Activated naive CD4-positive, alpha-beta T cell treated with anti-CD3 and anti-CD28 coated beads for 36 hours (primary cell): Measurements from ENCODE around the gene TTC23. TPM values are rescaled to one million over a fixed set of nuclear protein-coding genes. Genes with fewer than 3 reads are reported as not detected.
"Not testable (repeated sequence)": the region's sequence is repeated elsewhere in the genome, so short reads cannot be mapped to it uniquely, and the experiment has no call there.

Source experiments
- CTCF ChIA-PET: fragments of 350-600 bp; sonication (Branson Sonifier 250); formaldehyde crosslinking; loops from one replicate; lab custom pipeline; 2021; ENCODE audit warnings: antibody characterized with exemption; lab: Charles Lee
- DNase-seq: peaks from one replicate; pipeline ENCODE4 v3.0.0-alpha.2; 2020
- H3K27ac Mint-ChIP-seq: one replicate; pipeline ENCODE4 v1.8.0; 2021; ENCODE audit warnings: mild to moderate bottlenecking, mixed read lengths
- H3K27me3 Mint-ChIP-seq: one replicate; pipeline ENCODE4 v1.8.0; 2021; ENCODE audit warnings: low read depth, mixed read lengths
- H3K36me3 Mint-ChIP-seq: one replicate; pipeline ENCODE4 v1.8.0; 2021; ENCODE audit warnings: low read depth, mixed read lengths
- H3K4me1 Mint-ChIP-seq: one replicate; pipeline ENCODE4 v1.8.0; 2021; ENCODE audit warnings: low read depth, mixed read lengths
- H3K4me3 Mint-ChIP-seq: one replicate; pipeline ENCODE4 v1.8.0; 2021; ENCODE audit warnings: mild to moderate bottlenecking, moderate library complexity, mixed read lengths
- H3K9me3 Mint-ChIP-seq: one replicate; pipeline ENCODE4 v1.8.0; 2021; ENCODE audit warnings: mixed read lengths
- intact Hi-C: fragments of 100-400 bp; cut with micrococcal nuclease; formaldehyde crosslinking; loops from one replicate; pipeline ENCODE4 v1.15.1; 2023
- total RNA-seq, 2 experiments: library from RNA; stranded (reverse); gene quantifications; one replicate each; pipeline ENCODE4 v1.2.3, GENCODE V29; 2021

The TTC23 gene
- total RNA-seq, 2 experiments from 2014 or later, result 4.6 to 5.5 TPM

- H3K36me3 Mint-ChIP-seq, result peaks cover 2% of the 10 kb centered on the region
- intact Hi-C loops, result loop anchor here (1.0 to 2.0 kb wide), 3 partner anchors 108 to 770 kb away; partner anchors contain the start of gene SYNM
- no peak overlapping the region for H3K27ac Mint-ChIP-seq
- H3K27me3 Mint-ChIP-seq, result peaks cover 5% of the 10 kb centered on the region
- peak; percentile 85 for DNase-seq
- no peaks in the 10 kb centered on the region for H3K4me1 Mint-ChIP-seq
- no peak overlapping the region for H3K4me3 Mint-ChIP-seq
- CTCF ChIA-PET, result interaction anchor here (0.6 to 4.8 kb wide), 8 partner anchors 12 to 137 kb away, joined by 3 to 33 read pairs (median 3); partner anchors contain the start of gene SYNM
- H3K9me3 Mint-ChIP-seq, result no peaks in the 10 kb centered on the region
Measured at GRCh38 chr15:99213187-99213811, 36.1 kb downstream of the TTC23 start.

GRCh38 chr15:99212406-99212805, 37.0 kb downstream of the TTC23 start:
- Mint-ChIP-seq H3K36me3 (no peaks in the 10 kb centered on the region), H3K27ac (no peak overlapping the region), H3K9me3 (no peaks in the 10 kb centered on the region), H3K4me1 (no peaks in the 10 kb centered on the region), H3K4me3 (no peak overlapping the region), H3K27me3 (peaks cover 6% of the 10 kb centered on the region)
- CTCF ChIA-PET, result interaction anchor here (0.7 to 4.8 kb wide), 5 partner anchors 68 to 136 kb away, joined by 3 to 33 read pairs (median 3); partner anchors contain the start of gene SYNM
- intact Hi-C loops, result loop anchor here (2.0 kb wide), 1 partner anchor 770 kb away; no protein-coding TSS in a partner anchor
- no peak for DNase-seq

GRCh38 chr15:99211926-99212325, 37.5 kb downstream of the TTC23 start:
- DNase-seq, result no peak
- no peak overlapping the region for H3K27ac Mint-ChIP-seq
- H3K4me3 Mint-ChIP-seq, result no peak overlapping the region
- H3K4me1 Mint-ChIP-seq, result no peaks in the 10 kb centered on the region
- no peaks in the 10 kb centered on the region for H3K9me3 Mint-ChIP-seq
- no peaks in the 10 kb centered on the region for H3K36me3 Mint-ChIP-seq
- CTCF ChIA-PET, result interaction anchor here (4.2 to 4.8 kb wide), 2 partner anchors 106 to 110 kb away, joined by 25 to 33 read pairs; partner anchors contain the start of gene SYNM
- intact Hi-C loops, result loop anchor here (2.0 kb wide), 1 partner anchor 769 kb away; no protein-coding TSS in a partner anchor
- H3K27me3 Mint-ChIP-seq, result peaks cover 6% of the 10 kb centered on the region

- Mint-ChIP-seq H3K27ac (no peak overlapping the region), H3K36me3 (no peaks in the 10 kb centered on the region), H3K4me1 (no peaks in the 10 kb centered on the region), H3K4me3 (no peak overlapping the region), H3K9me3 (no peaks in the 10 kb centered on the region), H3K27me3 (peaks cover 6% of the 10 kb centered on the region)
- CTCF ChIA-PET, result interaction anchor here (0.6 to 4.8 kb wide), 4 partner anchors 105 to 134 kb away, joined by 3 to 33 read pairs (median 8); partner anchors contain the start of gene SYNM
- intact Hi-C loops, result no loop called here
- no peak for DNase-seq
Measured at GRCh38 chr15:99210334-99210733, 39.0 kb downstream of the TTC23 start.

- no peaks in the 10 kb centered on the region for H3K36me3 Mint-ChIP-seq
- no peak overlapping the region for H3K27ac Mint-ChIP-seq
- no peaks in the 10 kb centered on the region for H3K4me1 Mint-ChIP-seq
- no peak for DNase-seq
- H3K27me3 Mint-ChIP-seq, result peaks cover 8% of the 10 kb centered on the region
- CTCF ChIA-PET, result interaction anchor here (1.3 to 3.2 kb wide), 3 partner anchors 104 to 133 kb away, joined by 4 to 16 read pairs (median 12); partner anchors contain the start of gene SYNM
- intact Hi-C loops, result no loop called here
- no peaks in the 10 kb centered on the region for H3K9me3 Mint-ChIP-seq
- H3K4me3 Mint-ChIP-seq, result no peak overlapping the region
Measured at GRCh38 chr15:99209326-99209725, 40.1 kb downstream of the TTC23 start.

DNA sequence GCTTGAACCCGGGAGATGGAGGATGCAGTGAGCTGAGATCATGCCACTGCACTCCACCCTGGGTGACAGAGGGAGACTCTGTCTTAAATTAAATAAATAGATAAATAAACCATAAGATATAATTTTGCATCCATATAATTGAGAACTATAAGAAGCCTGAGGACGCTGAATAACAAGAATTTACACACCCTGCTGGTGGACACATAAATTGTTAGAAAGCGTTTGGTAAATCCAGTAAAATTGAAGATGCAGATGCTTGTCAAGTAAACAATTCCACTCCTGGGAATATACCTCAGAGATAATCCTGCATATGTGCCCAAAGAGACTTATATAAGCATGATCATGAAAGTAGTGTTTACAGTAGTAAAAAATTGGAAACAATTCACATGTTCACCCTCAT, 41.7 kb downstream of the TTC23 start:
- H3K4me1 Mint-ChIP-seq, result no peaks in the 10 kb centered on the region
- H3K36me3 Mint-ChIP-seq, result no peaks in the 10 kb centered on the region
- no peak overlapping the region for H3K27ac Mint-ChIP-seq
- intact Hi-C loops, result no loop called here
- H3K4me3 Mint-ChIP-seq, result no peak overlapping the region
- no peaks in the 10 kb centered on the region for H3K9me3 Mint-ChIP-seq
- H3K27me3 Mint-ChIP-seq, result peaks cover 10% of the 10 kb centered on the region
- DNase-seq, result no peak
- CTCF ChIA-PET, result interaction anchor here (2.0 to 3.2 kb wide), 2 partner anchors 102 to 106 kb away, joined by 8 to 16 read pairs; partner anchors contain the start of gene SYNM

DNA sequence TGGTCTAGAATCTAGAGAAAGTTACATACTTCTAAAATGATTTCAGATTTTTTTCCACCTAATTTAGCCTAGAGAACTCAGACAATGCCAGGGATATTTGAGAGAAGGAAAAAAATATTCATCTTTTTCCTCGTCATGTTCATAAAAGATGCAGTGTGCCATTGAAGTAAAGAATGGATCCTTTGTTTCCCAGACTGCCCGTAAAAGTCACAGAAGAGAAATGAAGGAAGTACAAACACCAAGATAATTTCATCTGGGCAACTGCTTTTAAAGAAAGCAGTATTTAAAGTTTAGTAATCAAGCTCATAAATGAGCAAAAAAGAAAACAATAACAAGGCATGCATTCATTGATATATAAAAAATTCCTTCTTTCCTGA, 47.2 kb downstream of the TTC23 start:
- no peaks in the 10 kb centered on the region for H3K36me3 Mint-ChIP-seq
- intact Hi-C loops, result no loop called here
- H3K27me3 Mint-ChIP-seq, result peaks cover 4% of the 10 kb centered on the region
- no peak overlapping the region for H3K27ac Mint-ChIP-seq
- H3K9me3 Mint-ChIP-seq, result no peaks in the 10 kb centered on the region
- CTCF ChIA-PET, result no interaction called here
- no peaks in the 10 kb centered on the region for H3K4me1 Mint-ChIP-seq
- no peak overlapping the region for H3K4me3 Mint-ChIP-seq
- no peak for DNase-seq

- Mint-ChIP-seq H3K4me1 (no peaks in the 10 kb centered on the region), H3K9me3 (no peaks in the 10 kb centered on the region), H3K4me3 (no peak overlapping the region), H3K36me3 (no peaks in the 10 kb centered on the region), H3K27me3 (peaks cover 4% of the 10 kb centered on the region), H3K27ac (no peak overlapping the region)
- CTCF ChIA-PET, result interaction anchor here (0.6 kb wide), 1 partner anchor 12 kb away, joined by 3 read pairs; no protein-coding TSS in a partner anchor
- no peak for DNase-seq
- intact Hi-C loops, result no loop called here
Measured at GRCh38 chr15:99201408-99202175, 47.8 kb downstream of the TTC23 start.

- DNase-seq, result no peak
- H3K4me1 Mint-ChIP-seq, result no peaks in the 10 kb centered on the region
- H3K27me3 Mint-ChIP-seq, result no peaks in the 10 kb centered on the region
- no peaks in the 10 kb centered on the region for H3K9me3 Mint-ChIP-seq
- CTCF ChIA-PET, result no interaction called here
- no peak overlapping the region for H3K27ac Mint-ChIP-seq
- H3K36me3 Mint-ChIP-seq, result peaks cover under 1% of the 10 kb centered on the region
- no peak overlapping the region for H3K4me3 Mint-ChIP-seq
- intact Hi-C loops, result no loop called here
Measured at GRCh38 chr15:99197856-99198255, 51.5 kb downstream of the TTC23 start.

- H3K4me1 Mint-ChIP-seq, CTCF ChIA-PET, H3K36me3 Mint-ChIP-seq, DNase-seq, intact Hi-C loops, H3K27ac Mint-ChIP-seq, H3K27me3 Mint-ChIP-seq, H3K4me3 Mint-ChIP-seq, H3K9me3 Mint-ChIP-seq: not testable (repeated sequence)
Measured at GRCh38 chr15:99192181-99192580, 57.2 kb downstream of the TTC23 start.

DNA sequence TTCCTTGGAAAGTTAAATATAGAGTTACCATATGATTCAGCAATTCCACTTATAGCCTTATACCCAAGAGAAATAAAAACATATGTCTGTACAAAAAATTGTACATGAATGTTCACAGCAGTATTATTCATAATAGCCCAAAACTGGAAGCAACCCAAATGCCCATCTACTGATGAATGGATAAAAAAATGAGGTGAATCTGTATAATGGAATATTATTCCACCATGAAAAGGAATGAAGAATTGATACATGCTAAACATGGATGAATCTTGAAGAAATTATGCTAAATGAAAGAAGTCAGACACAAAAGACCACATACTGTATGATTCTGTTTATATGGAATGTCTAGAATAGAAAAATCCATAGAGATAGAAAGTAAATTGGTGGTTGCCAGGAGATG, 61.4 kb downstream of the TTC23 start:
- no peak for DNase-seq
- Mint-ChIP-seq H3K27me3 (peaks cover 3% of the 10 kb centered on the region), H3K4me3 (no peak overlapping the region), H3K4me1 (no peaks in the 10 kb centered on the region), H3K27ac (no peak overlapping the region), H3K9me3 (peaks cover 4% of the 10 kb centered on the region), H3K36me3 (peaks cover 9% of the 10 kb centered on the region)
- CTCF ChIA-PET, result no interaction called here
- intact Hi-C loops, result no loop called here

DNA sequence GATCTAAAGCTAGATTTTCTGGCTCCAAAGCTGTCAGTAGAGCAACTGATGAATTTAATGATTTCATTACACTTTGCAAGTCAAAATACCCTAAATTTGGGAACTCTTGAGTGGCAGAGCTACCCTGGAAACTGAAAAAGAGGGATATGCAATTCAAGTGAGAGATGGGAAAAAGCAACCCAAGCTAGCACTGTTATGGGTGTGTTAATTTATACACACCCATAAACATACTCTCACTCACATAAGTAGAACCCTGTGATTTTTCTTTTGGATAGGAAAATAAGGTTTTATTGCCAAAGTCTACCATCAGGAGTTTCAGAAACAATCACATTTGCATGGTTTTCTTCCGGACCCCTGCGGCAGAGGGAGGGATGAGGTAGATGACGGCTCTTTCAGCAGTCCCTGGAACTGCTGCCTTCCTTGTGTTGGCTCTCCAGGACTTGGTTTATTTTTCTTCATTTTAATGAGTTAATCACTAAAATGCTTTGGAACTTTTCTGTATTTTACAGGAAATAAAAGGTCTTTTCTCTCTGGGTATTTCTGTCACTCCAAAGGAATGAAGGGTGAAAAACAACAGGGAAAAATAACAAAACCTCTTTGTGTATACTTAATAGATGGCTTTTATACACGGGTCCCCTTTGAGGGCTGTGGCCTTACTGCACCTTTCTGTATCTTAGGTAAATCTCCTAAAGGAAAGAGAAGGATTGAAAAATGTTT, 63.8 kb downstream of the TTC23 start:
- Mint-ChIP-seq H3K4me3 (no peak overlapping the region), H3K9me3 (no peaks in the 10 kb centered on the region), H3K4me1 (no peaks in the 10 kb centered on the region), H3K36me3 (no peaks in the 10 kb centered on the region), H3K27ac (no peak overlapping the region), H3K27me3 (peaks cover 6% of the 10 kb centered on the region)
- intact Hi-C loops, result no loop called here
- CTCF ChIA-PET, result interaction anchor here (1.3 kb wide), 1 partner anchor 85 kb away, joined by 7 read pairs; no protein-coding TSS in a partner anchor
- no peak for DNase-seq
